Common myeloid progenitor, CD34-positive (primary cell): ENCODE measurements around the gene FFAR4.
A peak's percentile ranks its signal among the peaks of the same experiment; 100 is the strongest.

Experiments used
- CTCF ChIA-PET: fragments of 350-600 bp; sonication (Branson Sonifier 250); formaldehyde crosslinking; loops from one replicate; lab custom pipeline; 2021; ENCODE audit warnings: antibody characterized with exemption; lab: Charles Lee
- POLR2A ChIA-PET: fragments of 350-600 bp; sonication (Branson Sonifier 250); formaldehyde crosslinking; loops from one replicate; lab custom pipeline; 2021; ENCODE audit warnings: antibody characterized with exemption; lab: Charles Lee
- DNase-seq, 3 donors: peaks; one replicate each; pipeline versions ENCODE4 v3.0.0 to v3.0.0-alpha.2; 2013
- H3K27ac ChIP-seq, 2 experiments: 1 replicate in 1 of 2; 2 replicates in 1 of 2; pipeline ENCODE4 v1.7.0; 2013; ENCODE audit warnings: inconsistent platforms in 2 of 2, low read length in 2 of 2, mild to moderate bottlenecking in 2 of 2, low read depth in 1 of 2, moderate library complexity in 1 of 2; ENCODE audit not compliant: severe bottlenecking in 2 of 2, insufficient read depth in 1 of 2, poor library complexity in 1 of 2
- H3K27me3 ChIP-seq, 5 experiments: replicated peaks in 2 of 5; 1 replicate in 3 of 5; 2 replicates in 2 of 5; pipeline versions ENCODE4 v1.6.1 to v1.7.0; 2013; ENCODE audit warnings: low read length in 4 of 5, mild to moderate bottlenecking in 2 of 5, moderate library complexity in 2 of 5, inconsistent platforms in 1 of 5; ENCODE audit not compliant: insufficient read depth in 5 of 5, control insufficient read depth in 4 of 5
- H3K36me3 ChIP-seq, 4 experiments: 1 replicate in 2 of 4; 2 replicates in 2 of 4; pipeline versions ENCODE4 v1.6.1 to v1.7.0; 2013; ENCODE audit warnings: low read length in 3 of 4, control low read depth in 1 of 4, mild to moderate bottlenecking in 1 of 4; ENCODE audit not compliant: control insufficient read depth in 4 of 4, insufficient read depth in 4 of 4
- H3K4me1 ChIP-seq, 4 experiments: 1 replicate in 3 of 4; 2 replicates in 1 of 4; pipeline versions ENCODE4 v1.6.1 to v1.7.1; 2013; ENCODE audit warnings: low read length in 3 of 4, mild to moderate bottlenecking in 3 of 4, control low read depth in 1 of 4, inconsistent platforms in 1 of 4, moderate library complexity in 1 of 4; ENCODE audit not compliant: control insufficient read depth in 4 of 4, insufficient read depth in 4 of 4; ENCODE audit errors: control extremely low read depth in 1 of 4
- H3K4me3 ChIP-seq, 7 experiments: 1 replicate in 4 of 7; 2 replicates in 3 of 7; pipeline versions ENCODE4 v1.5.1 to v1.7.0; 2013; ENCODE audit warnings: mild to moderate bottlenecking in 7 of 7, low read length in 6 of 7, moderate library complexity in 6 of 7, inconsistent platforms in 2 of 7, low read depth in 2 of 7, control low read depth in 1 of 7; ENCODE audit not compliant: insufficient read depth in 4 of 7, control insufficient read depth in 1 of 7; ENCODE audit errors: extremely low read depth in 1 of 7
- H3K9me3 ChIP-seq, 5 experiments: 1 replicate in 4 of 5; 2 replicates in 1 of 5; pipeline versions ENCODE4 v1.6.1 to v1.7.1; 2013; ENCODE audit warnings: low read length in 4 of 5, mild to moderate bottlenecking in 2 of 5, inconsistent platforms in 1 of 5, low read depth in 1 of 5, moderate library complexity in 1 of 5; ENCODE audit not compliant: control insufficient read depth in 4 of 5, insufficient read depth in 2 of 5; ENCODE audit errors: control extremely low read depth in 1 of 5
- WGBS: methylation state at CpG from one replicate; pipeline ENCODE4 v1.1.5; 2013; ENCODE audit not compliant: insufficient coverage; 5-methylcytosine and 5-hydroxymethylcytosine counted together

Gene FFAR4

DNA sequence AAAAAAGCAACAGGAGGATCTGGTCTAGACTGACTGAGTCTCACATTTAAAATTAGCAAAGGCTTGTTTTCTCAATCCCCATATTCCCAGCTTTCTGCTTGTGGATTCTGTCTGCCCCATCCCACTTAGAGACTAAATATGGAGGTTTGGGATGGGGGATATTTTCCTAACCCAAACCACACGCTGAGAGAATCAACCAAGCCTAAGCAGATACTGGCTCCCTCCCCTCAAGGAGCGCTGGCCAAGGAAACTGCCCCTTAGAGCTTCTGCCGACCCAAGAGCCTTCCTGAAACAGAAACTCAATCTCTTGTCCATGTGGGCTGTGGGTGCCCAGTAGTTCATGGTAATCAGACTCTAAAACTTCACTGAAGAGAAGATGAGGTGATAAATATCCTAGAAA, 3.9 kb downstream of the FFAR4 start:
- H3K9me3 ChIP-seq: no peaks in the 10 kb centered on the region
- H3K27ac ChIP-seq: no peak overlapping the region
- ChIA-PET CTCF (interaction anchor here (0.6 kb wide), 1 partner anchor 221 kb away, joined by 3 read pairs; no protein-coding TSS in a partner anchor), POLR2A (no interaction called here)
- H3K4me3 ChIP-seq: no peak overlapping the region
- peaks cover 0 to 46% (median 26%) of the 10 kb centered on the region in 5 experiments for H3K27me3 ChIP-seq
- no peaks in the 10 kb centered on the region for H3K36me3 ChIP-seq
- WGBS: 83% methylated on average over 2 of the region's 3 CpGs
- DNase-seq: no peak
- peaks cover 2 to 49% (median 43%) of the 10 kb centered on the region in 4 experiments for H3K4me1 ChIP-seq

DNA sequence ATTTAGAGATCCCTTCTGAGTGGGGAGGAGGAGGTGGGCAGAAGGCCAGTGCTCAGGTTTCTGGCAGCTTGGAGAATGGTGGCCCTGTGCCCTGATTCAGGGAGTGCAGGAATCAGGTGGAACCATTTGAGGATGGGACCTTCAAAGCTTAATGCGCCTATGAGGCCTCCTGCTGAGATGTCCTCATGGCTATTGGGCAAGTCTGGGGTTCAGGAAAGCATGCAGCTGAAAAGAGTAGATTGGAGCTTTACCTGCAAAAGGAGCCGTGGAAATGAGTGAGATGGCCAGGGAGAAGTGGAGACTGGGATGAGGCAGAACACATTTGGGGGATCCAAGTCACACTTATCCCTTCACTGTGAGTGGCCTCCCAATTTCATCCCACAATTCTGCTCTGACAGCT, 6.1 kb downstream of the FFAR4 start:
- H3K4me1 ChIP-seq: peaks cover 2 to 33% (median 29%) of the 10 kb centered on the region in 4 experiments
- ChIA-PET POLR2A (no interaction called here), CTCF (interaction anchor here (0.7 to 1.6 kb wide), 3 partner anchors 9 to 90 kb away, joined by 3 to 5 read pairs (median 3); partner anchors contain the start of gene MYOF)
- H3K9me3 ChIP-seq: no peaks in the 10 kb centered on the region
- H3K27me3 ChIP-seq: peaks cover 0 to 24% (median 11%) of the 10 kb centered on the region in 5 experiments
- H3K36me3 ChIP-seq: no peaks in the 10 kb centered on the region
- H3K4me3 ChIP-seq: peak overlapping the region in 4 of 7 experiments; percentile 34 to 48 (median 37)
- no peak overlapping the region for H3K27ac ChIP-seq
- DNase-seq: no peak
- 100% methylated on average over 1 of the region's 2 CpGs for WGBS

DNA sequence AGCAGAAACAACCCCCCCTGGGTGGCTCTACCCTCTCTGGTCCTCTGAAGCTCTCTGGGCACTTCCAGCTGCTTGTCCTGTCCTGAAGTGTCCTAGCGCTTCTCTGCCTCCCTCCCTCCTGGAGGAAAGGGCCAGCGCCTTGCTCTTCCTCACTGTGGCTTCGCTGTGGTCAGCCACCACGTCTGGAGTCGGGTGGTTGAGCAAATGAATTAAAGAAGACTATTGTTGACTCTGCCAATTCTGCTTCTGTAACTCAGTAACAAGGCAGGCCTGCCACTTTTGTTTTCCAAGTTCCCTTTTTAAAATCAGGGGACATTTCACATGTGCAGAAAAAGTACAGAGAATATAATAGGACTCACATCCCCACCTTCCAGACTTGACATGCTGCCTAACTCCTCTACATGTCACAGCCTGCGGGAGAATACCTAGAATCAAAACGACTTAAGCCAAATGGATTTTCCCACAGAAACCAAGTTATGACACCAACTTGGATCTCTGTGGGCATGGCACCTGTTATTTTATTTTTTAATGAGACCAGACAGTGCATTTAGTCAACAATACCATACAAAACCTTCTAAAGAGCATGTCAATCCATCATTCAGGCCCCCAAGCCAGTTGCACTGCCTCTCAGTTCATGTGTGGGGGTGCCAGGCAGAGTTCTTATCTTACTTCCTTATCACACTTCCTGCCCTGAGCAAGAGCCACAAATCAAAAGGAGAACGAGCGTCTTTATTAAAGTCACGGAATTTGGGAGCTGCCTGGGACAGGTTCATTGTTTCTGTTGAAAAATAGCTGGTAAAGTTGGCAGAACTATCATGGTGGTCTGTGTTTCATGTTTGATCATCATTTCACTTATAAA, 6.8 kb downstream of the FFAR4 start:
- H3K27ac ChIP-seq: no peak overlapping the region
- H3K4me1 ChIP-seq: peaks cover 2 to 33% (median 23%) of the 10 kb centered on the region in 4 experiments
- ChIA-PET POLR2A (no interaction called here), CTCF (interaction anchor here (0.8 to 1.6 kb wide), 3 partner anchors 10 to 18 kb away, joined by 3 to 5 read pairs (median 3); no protein-coding TSS in a partner anchor)
- 0% methylated on average over 3 of the region's 10 CpGs for WGBS
- H3K27me3 ChIP-seq: peaks cover 0 to 17% (median 5%) of the 10 kb centered on the region in 5 experiments
- H3K36me3 ChIP-seq: no peaks in the 10 kb centered on the region
- DNase-seq: peak; percentile 45 to 73 (median 67)
- no peaks in the 10 kb centered on the region for H3K9me3 ChIP-seq
- peak overlapping the region in 4 of 7 experiments; percentile 34 to 48 (median 38) for H3K4me3 ChIP-seq

DNA sequence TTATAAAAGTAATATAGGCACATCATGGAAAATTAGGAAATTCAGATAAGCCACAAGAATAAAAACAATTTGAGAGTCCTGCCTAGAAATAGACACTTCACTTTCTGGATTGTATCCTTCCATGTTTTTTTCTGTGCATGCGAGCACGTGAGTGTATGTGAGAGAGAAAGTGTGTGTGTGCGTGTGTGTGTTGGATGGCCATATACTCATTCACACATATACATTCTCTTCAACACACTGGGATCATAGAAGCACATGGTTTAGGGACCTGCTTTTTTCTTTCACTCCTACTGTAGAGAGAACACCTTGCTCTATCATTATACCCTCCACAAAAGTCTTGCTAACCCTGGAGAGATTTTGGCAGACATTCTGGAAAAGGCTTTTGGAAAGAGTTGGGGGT, 7.5 kb downstream of the FFAR4 start:
- Histone ChIP-seq H3K9me3 (no peaks in the 10 kb centered on the region), H3K4me1 (peaks cover 2 to 33% (median 23%) of the 10 kb centered on the region in 4 experiments), H3K36me3 (no peaks in the 10 kb centered on the region), H3K4me3 (no peak overlapping the region), H3K27ac (no peak overlapping the region), H3K27me3 (peaks cover 0 to 11% (median 0%) of the 10 kb centered on the region in 5 experiments)
- CTCF ChIA-PET: interaction anchor here (0.8 to 1.6 kb wide), 2 partner anchors 11 to 16 kb away, joined by 3 read pairs; no protein-coding TSS in a partner anchor
- POLR2A ChIA-PET: no interaction called here
- DNase-seq: peak in 2 of 3 donors; percentile 34 to 51
- no CpG with 5 or more reads among the region's 3 CpGs for WGBS

DNA sequence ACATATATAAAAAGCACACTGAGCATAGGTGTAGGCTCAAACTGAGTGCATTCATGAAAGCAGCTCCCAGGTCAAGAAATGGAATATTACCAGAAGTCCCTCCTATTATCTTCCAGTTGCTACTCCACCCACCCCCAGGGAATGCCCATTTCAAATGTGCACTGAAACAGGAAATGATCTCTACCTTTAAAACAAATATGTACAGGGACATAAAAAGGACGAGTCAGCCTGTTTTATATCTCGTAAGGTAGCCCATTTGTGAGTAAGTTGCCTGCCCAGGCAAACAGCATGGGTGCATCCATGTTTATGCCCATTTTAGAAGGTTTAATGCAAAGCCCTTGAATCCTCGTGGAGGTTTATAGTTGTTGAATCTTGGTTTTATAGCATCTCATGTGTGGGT, 10.4 kb downstream of the FFAR4 start:
- CTCF ChIA-PET: interaction anchor here (0.8 to 2.3 kb wide), 2 partner anchors 8 to 22 kb away, joined by 3 to 10 read pairs; no protein-coding TSS in a partner anchor
- POLR2A ChIA-PET: no interaction called here
- WGBS: 87% methylated on average over 3 of the region's 3 CpGs
- H3K4me3 ChIP-seq: no peak overlapping the region
- no peak overlapping the region for H3K27ac ChIP-seq
- H3K36me3 ChIP-seq: no peaks in the 10 kb centered on the region
- no peaks in the 10 kb centered on the region for H3K27me3 ChIP-seq
- peaks cover 0 to 4% (median 2%) of the 10 kb centered on the region in 5 experiments for H3K9me3 ChIP-seq
- peaks cover 2 to 31% (median 21%) of the 10 kb centered on the region in 4 experiments for H3K4me1 ChIP-seq
- no peak for DNase-seq

DNA sequence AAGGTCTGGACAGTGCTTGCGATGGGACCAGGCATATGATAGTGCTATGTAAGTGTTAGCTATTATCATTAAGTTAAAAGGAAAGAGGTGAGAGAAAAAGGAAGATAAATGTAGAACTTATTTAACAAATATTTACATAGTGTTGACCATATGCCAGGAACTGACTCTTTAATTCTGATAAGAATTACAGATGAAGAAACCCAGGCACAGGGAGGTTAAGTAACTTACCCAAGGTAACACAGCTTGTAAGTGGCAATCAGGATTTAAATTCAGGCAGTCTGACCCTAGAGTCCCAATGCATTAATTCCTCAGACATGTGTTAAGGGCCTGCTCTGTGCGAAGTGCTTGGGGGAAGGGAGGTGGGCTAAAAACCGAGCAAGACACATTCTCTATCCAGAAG, 11.1 kb downstream of the FFAR4 start:
- Histone ChIP-seq H3K4me1 (peaks cover 2 to 24% (median 14%) of the 10 kb centered on the region in 4 experiments), H3K27ac (no peak overlapping the region), H3K27me3 (no peaks in the 10 kb centered on the region), H3K9me3 (peaks cover 0 to 4% (median 2%) of the 10 kb centered on the region in 5 experiments), H3K4me3 (no peak overlapping the region), H3K36me3 (no peaks in the 10 kb centered on the region)
- DNase-seq: no peak
- 95% methylated on average over 3 of the region's 3 CpGs for WGBS
- ChIA-PET CTCF (interaction anchor here (0.6 to 0.8 kb wide), 2 partner anchors 9 to 16 kb away, joined by 3 read pairs; no protein-coding TSS in a partner anchor), POLR2A (no interaction called here)
